Inflammatory macrophage treated with lipopolysaccharide for 4 hours (primary cell): Measurements from ENCODE around the gene TBXAS1.
"Not testable (repeated sequence)": the region's sequence is repeated elsewhere in the genome, so short reads cannot be mapped to it uniquely, and the experiment has no call there.

ENCODE experiments used
- DNase-seq: peaks from one replicate; pipeline ENCODE4 v3.0.0-alpha.2; 2020

Gene TBXAS1

DNA sequence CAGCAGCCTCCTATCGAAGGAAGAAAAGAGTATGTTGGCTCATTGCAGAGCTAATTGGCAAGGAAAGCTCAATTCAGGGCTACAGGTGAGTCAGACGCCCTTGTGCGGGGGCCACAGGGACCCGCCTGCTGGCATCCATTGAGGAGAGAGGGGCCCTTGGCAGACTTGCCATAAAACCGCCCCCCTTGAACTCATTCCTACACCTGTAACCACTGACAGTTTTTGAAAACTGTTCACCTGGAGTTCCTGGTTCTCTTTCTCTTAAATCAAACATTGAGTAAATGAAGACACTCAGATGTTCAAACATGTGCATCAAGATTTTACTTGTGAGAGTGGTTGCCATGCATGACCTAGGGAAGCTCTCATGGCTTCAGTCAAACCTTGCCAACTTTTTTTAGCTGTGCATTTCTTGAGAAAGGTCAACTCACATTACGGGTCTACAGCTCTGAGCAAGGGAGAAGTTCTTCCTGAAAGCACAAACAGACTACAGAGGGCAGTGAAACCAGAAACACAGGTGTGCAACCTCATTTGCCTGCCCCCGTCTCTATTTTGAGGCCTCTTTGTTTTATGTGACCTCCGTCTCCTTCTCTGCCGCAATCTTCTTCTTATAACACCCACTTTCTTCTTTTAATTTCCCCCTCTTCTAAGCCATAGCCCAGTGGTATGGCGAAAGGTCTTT, 87.8 kb downstream of the TBXAS1 start:
- DNase-seq: no peak

DNA sequence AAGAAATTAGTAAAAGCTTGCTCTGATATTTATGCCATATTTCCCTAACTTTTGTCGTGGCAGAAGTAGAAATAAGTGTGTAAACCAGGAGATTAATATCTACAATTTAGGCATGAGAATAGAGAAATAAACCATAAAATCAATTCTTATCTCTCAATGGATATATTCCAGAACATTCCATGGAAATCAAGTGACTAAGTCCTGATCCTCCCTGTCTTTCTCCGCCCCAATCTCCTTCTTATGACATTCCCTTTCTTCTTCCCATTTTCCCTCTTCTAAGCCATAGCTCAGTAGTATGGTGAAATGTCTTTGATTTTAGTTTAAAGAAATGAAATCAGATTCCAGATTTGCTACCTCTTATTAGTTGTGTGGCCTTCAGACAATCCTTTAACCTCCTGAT, 88.8 kb downstream of the TBXAS1 start:
- DNase-seq: no peak

GRCh38 chr7:139918480-139918879, 89.4 kb downstream of the TBXAS1 start:
- DNase-seq: no peak

DNA sequence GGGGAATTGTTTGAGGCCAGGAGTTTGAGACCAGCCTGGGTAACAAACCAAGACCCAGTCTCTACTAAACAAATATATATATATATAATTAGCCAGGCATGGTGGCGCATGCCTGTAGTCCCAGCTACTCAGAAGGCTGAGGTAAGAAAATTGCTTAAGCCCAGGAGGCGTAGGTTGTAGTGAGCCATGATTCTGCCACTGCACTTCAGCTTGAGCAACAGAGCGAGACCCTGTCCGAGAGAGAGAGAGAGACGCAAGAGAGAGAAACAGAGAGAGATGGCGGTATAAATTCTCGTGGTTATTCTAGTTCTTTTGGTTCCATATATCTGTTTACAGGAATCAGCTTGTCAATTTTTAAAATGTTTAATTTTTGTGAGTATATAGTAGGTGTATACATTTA, 94.0 kb downstream of the TBXAS1 start:
- no peak for DNase-seq

DNA sequence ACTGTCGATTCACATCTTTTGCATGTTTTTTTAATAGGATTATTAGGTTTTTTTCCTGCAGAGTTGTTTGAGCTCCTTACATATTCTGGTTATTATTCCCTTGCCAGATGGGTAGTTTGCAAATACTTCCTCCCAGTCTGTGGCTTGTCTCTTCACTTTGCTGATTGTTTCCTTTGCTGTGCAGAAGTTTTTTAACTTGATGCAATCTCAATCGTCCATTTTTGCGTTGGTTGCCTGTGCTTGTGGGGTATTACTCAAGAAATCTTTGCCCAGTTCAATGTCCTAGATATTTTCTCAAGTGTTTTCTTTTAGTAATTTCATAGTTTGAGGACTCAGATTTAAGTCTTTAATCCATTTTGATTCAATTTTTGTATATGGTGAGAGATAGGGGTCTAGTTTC, 95.4 kb downstream of the TBXAS1 start:
- peak; percentile 46 for DNase-seq

- DNase-seq: not testable (repeated sequence)
Measured at GRCh38 chr7:139929221-139929620, 100.2 kb downstream of the TBXAS1 start.

DNA sequence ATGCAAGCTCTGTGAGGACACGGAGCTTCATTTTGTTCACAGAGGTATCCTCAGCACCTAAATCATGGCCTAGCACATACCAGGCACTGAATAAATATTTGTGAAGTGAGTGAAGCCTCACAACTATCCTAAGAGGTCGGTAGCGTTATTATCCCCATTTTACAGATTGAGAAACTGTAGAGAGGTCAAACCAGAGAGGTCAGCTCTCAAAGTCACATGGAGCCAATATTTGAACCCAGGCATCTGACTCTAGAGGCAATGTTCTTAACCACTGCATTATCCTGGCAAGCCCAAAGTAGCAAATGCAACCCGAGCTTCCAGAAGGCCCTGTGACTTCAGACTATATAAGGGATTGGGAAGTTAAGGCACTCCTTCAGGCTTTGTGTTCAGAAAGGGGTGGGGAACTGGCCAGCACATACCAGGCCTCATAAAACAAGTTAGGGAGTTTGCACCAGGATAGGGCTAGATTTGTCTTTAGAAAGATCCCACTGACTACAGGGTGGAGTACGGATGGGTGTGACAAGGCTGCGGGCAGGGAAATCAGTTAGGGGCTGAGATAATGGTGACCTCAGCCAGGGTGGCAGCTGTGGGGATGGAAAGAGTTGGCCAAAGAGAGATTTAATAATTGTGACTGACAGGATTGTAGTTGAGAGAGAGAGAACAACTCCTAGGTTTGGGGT, 101.4 kb downstream of the TBXAS1 start:
- DNase-seq: no peak

- peak; percentile 57 for DNase-seq
Measured at GRCh38 chr7:139931190-139931934, 102.3 kb downstream of the TBXAS1 start.

DNA sequence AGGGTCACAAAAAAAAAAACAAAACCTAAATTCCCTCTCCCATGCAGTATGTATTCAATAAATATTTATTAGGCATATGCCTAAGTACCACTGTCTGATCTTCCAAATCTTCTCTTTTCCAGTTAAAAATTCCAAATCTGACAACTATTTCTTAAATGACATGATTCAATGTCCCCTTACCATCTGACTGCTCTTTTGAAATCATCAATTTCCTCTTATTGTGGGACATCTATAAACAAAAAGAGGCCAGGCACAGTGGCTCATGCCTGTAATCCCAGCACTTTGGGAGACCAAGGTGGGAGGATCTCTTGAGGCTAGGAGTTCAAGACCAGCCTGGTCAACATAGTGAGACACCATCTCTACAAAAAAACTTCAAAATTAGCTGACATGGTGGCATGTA, 103.5 kb downstream of the TBXAS1 start:
- peak; percentile 45 for DNase-seq

GRCh38 chr7:139936760-139937310, 107.8 kb downstream of the TBXAS1 start:
- DNase-seq: peak; percentile 67

- peak; percentile 56 for DNase-seq
Measured at GRCh38 chr7:139937715-139938114, 108.7 kb downstream of the TBXAS1 start.

GRCh38 chr7:139940866-139941265, 111.8 kb downstream of the TBXAS1 start:
- no peak for DNase-seq

DNA sequence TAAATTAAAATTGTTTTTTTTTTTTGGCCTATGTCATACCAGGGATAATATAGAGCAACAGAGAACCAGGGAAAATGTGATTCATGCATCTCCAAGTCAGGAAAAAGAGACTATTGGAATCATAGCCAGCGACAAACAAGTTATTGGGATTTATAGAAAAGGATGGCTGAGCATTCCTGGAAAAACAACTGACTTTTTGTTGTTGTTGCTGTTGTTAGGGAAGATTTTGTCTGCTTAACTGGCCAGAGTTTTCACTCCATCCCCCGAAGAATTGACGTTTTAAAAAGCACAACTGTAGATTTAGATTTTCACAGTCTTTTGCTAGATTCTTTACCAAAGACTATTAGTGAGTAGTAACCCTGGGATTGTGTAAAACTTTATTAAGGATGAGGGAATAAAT, 112.4 kb downstream of the TBXAS1 start:
- DNase-seq: no peak

DNA sequence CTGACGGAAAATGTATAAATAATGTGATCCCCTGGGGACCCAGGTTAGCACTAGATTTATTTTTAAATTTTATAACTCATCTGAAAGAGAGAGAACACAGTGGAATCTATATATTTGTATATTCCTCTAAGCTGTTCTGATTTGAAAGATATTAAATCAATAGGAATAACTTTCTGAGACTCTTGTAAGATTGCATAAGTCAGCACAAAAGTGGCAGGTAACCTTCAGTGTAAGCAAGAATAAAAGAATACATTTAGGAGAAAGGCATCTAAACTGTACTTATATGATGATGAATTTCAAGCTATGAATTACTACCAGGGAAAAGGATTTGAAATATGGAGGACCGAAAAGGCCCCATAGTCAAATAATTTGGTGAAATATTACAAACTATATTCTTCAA, 112.8 kb downstream of the TBXAS1 start:
- no peak for DNase-seq

DNA sequence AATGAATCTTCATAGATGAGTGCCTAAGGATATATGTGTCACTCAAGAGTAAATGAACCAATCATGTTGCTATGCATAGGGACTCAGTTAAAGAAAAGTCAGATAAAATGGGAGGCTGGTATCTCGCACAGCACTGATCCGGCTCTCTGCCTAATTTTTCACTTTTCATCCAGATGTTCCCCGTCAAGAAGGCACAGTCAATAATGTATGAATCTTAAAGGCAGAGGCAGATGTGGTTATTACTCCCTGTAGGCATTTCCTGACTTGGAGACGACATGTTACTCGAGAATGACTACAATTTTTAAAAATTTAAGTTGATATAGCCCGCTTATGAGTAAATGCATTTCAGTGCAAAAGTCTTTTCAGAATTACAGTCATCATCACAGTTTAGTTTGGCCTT, 113.6 kb downstream of the TBXAS1 start:
- DNase-seq: no peak

DNA sequence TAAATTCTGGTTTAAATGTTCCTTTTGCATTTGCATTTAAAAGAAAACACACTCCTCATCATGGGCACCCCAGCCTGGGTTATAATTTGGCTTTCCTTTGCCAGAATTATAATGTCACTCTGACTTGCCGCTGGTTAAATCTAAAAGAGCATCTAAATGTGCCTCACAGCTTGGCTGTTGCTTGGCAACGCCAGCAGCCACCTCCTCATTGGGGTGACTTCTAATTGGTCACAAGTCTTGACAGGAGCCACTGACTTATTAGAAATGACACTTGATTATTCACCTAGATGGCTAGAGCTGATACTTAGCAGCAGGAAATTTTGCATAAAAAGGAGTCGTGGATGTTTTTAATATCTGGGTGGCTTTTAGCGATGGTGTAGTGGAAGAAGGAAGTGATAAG, 114.3 kb downstream of the TBXAS1 start:
- no peak for DNase-seq

DNA sequence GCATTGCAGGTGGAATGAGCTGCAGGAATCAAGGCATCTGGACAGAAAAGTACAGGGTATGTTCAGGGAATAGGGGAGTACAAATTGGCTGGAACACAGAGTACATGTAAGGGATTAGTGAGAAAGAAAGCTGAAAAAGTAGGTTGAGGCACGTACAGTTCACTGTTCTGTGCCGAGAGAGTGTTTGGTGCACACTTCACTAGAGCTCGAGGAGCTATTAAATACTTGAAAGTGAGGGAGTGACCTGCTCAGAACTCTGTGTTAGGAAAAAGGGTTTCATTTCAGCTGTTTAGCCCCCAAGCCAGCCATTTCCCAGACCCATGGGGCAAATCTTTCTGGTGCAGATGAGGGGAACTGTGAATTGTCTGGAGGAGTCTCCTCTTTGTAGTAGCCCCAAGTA, 115.2 kb downstream of the TBXAS1 start:
- no peak for DNase-seq

- DNase-seq: peak; percentile 83
Measured at GRCh38 chr7:139946533-139946932, 117.5 kb downstream of the TBXAS1 start.

DNA sequence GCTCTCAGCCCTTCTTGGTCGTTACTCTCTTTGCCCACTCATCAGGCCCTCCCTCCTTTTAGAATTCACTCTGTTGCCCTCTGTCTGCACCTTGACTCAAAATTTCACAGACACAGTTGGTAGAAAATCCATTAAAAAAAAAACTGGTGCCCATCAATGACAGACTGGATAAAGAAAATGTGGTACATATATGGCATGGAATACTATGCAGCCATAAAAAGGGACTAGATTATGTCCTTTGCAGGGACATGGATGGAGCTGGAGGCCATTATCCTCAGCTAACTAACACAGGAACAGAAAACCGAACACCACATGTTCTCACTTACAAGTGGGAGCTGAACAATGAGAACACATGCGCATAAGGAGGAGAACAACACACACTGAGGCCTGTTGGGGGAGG, 118.0 kb downstream of the TBXAS1 start:
- DNase-seq: no peak

DNA sequence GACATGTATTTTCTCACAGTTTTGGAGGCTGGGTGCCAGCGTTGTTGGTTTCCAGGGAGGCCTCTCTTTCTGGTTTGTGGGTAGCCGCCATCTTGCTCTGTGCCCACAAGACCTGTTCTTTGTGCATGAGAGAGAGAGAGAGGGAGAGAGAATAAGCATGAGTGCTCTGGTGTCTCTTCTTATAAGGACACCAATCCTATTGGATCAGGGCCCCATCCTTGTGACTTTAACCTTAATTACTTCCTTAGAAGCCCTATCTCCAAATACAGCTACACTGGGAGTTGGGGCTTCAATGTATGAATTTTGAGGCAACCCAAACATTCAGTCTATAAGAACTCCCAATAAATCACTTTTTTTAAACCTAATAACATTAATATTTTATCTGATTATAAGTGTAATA, 119.1 kb downstream of the TBXAS1 start:
- no peak for DNase-seq

DNA sequence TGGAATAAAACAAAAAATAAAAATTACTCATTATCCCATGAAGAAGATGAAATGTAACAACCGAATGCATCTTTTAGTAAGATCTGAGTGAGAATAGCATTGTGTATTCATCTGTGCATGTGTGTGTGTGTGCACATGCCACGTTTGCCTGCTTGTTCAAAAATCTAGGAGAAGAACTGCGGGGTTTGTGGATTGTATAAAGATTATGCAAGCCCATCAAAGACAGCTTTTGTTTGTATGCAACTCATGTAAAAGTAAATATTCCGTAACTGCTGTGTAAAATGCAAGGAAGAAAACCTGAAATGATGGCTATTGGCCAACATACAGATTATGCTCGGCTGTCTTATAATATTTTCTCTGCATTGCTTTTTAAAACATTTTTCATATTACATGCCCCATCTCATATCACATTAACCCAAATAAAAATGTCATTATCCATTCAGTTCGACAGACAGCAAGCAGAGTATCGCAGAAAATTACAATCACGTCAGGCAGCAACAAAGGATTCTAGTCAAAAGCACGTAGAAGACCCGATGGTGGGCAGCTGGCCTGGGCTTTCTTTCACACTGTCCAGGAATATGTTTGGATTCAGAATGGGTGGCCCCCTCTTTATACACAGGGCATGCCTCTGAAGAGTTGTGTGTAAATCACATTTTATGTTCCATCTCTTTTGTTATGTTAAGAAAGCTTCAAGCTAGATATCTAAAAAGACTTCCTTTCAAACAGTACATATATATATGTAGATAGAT, 119.7 kb downstream of the TBXAS1 start:
- no peak for DNase-seq

- DNase-seq: no peak
Measured at GRCh38 chr7:139949629-139950028, 120.6 kb downstream of the TBXAS1 start.
